Ovary (tissue), 3 donors: ENCODE results near the gene ZFP91.

Experiments
- EP300 ChIP-seq: sonication (generic); formaldehyde crosslinking; IDR thresholded peaks from one replicate; pipeline ENCODE4 v1.6.1; 2017; ENCODE audit warnings: antibody characterized with exemption
- POLR2A ChIP-seq: fragments of 450-650 bp; IDR thresholded peaks from one replicate; pipeline ENCODE4 v1.6.1; 2017; ENCODE audit warnings: antibody characterized with exemption, mild to moderate bottlenecking, moderate library complexity
- TF ChIP-seq, protein P1 (sequence below), 3 donors: fragments of 450-650 bp in 2 of 3; fragments of 200-600 bp in 1 of 3; IDR thresholded peaks; one replicate each; pipeline versions ENCODE4 v1.5.1 to v1.8.0; 2016 to 2022; ENCODE audit warnings: antibody characterized with exemption in 3 of 3, mild to moderate bottlenecking in 1 of 3
- donor health status: DM: no; HTN: no; CAD: no.

DNA sequence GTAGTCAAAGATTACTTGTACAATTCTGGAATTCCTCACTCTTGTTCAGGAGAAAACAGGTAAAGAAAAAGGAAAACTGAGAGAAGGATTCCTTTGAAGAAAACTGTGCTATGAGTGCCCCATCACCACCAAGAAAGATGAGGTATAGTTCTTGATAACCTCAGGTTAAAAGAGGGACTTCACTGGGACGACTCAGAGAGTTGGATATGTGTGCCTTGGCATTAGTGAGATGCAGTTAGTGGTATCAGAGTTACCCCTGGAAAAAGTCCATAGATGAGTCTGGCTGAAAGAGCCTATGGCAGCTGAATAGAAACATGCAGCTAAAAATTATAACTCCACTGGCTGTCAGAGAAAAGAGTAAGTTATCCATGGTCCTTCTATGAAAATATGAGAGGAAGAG lies 32.0 kb upstream of the ZFP91 start:
- no peak for TF ChIP-seq POLR2A
- TF ChIP-seq EP300, result no peak
- TF ChIP-seq, protein P1, sequence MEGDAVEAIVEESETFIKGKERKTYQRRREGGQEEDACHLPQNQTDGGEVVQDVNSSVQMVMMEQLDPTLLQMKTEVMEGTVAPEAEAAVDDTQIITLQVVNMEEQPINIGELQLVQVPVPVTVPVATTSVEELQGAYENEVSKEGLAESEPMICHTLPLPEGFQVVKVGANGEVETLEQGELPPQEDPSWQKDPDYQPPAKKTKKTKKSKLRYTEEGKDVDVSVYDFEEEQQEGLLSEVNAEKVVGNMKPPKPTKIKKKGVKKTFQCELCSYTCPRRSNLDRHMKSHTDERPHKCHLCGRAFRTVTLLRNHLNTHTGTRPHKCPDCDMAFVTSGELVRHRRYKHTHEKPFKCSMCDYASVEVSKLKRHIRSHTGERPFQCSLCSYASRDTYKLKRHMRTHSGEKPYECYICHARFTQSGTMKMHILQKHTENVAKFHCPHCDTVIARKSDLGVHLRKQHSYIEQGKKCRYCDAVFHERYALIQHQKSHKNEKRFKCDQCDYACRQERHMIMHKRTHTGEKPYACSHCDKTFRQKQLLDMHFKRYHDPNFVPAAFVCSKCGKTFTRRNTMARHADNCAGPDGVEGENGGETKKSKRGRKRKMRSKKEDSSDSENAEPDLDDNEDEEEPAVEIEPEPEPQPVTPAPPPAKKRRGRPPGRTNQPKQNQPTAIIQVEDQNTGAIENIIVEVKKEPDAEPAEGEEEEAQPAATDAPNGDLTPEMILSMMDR (IDR thresholded peaks at IDR 0.05), result no peak
